M059J (cell line): ENCODE data around the gene GDF9. TPM values are rescaled to one million over a fixed set of nuclear protein-coding genes. Genes with fewer than 3 reads are reported as not detected.

Experiments used
- DNase-seq: peaks from one replicate; pipeline ENCODE4 v3.0.0-alpha.2; 2012; ENCODE audit warnings: low read depth
- total RNA-seq: library from RNA; depleted of rRNA; stranded (reverse); fragments of >200 nt; shearing (Covaris generic); gene quantifications from 2 replicates; pipeline ENCODE4 v1.2.3, GENCODE V29; 2014

GDF9 gene
- total RNA-seq, 1 experiment from 2014 or later, result not detected

DNA sequence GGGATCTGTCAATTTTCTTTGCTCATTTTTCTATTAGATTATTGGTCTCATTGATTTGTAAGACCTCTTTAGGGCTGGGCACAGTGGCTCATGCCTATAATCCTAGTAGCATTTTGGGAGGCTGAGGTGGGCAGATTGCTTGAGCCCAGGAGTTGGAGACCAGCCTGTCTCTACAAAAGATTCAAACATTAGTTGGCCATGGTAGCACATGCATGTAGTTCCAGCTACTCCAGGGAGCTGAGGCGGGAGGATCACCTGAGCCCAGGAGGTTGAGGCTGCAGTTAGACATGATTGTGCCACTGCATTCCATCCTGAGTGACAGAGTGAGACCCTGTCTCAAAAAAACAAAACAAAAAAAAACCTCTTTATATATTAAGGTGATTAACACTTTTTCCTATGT, 29.4 kb downstream of the GDF9 start:
- DNase-seq, result no peak

DNA sequence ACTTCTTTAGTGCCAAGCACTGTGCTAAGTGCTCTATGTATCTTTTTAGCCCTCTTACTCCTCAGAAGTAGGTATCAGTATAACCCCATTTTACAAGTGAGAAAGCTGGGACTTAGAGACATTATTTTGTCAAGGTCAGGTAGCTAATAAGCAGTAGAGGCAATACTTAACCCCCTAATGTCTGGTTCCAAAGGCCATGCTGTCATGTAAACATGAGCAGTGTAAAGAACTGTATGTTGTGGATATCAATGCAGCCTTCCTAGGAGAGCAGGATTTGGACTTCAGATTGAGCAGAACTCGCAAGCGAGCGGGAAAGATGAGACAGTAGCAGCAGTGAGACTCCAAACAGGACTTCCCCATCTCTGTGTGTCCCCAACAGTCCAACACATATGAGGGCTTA, 32.2 kb downstream of the GDF9 start:
- DNase-seq, result no peak

DNA sequence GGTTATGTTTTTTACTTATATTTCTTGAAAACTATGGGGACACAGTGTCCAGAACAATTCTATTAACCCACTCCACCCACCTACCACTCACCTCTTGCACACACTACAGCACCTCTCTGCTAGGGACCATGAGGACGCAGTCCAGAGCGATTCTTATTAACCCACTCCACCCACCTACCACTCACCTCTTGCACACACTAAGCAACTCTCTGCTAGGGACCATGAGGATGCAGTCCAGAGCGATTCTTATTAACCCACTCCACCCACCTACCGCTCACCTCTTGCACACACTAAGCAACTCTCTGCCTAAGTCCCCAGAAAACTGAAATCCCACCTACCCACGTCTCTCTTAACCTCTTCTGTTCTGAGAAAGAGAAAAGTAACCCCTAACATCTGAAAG, 33.7 kb downstream of the GDF9 start:
- DNase-seq, result no peak

DNA sequence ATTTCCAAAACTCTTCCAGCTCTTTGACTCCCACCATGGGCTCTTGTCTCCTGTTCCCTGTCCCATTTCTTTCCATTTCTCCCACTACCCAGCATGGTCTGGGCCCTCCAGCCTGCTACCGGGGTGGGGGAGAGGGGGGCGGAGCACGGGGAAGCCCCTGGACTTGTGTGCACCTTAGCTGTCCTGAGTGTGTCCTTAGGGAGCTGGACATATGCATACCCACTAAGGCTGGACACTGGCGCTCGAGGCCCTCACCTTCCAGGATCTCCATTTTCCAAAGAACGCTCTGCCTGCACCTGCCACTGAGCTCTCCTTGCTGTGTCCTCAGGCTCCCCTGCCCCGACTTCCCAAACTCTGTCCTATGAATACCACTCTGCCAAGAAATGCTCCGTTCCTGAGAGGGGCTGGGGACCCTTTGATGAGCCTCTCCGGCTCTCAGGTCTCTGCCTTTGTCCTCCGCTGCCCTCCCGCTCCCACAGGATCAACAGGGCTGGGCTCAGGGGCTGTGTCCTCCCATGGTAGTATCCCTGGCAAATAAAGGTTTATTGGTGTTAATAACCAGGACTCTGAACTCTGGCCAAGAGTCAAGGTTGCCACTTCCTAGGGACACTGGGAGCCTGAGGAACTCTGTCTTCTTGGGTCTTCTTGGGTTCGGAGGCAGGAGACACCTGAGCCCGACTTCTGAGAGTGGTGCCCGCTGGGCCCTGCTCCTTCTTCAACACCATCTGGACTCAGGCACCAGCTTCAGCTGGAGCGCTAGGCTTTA, 35.0 kb downstream of the GDF9 start:
- DNase-seq, result no peak

DNA sequence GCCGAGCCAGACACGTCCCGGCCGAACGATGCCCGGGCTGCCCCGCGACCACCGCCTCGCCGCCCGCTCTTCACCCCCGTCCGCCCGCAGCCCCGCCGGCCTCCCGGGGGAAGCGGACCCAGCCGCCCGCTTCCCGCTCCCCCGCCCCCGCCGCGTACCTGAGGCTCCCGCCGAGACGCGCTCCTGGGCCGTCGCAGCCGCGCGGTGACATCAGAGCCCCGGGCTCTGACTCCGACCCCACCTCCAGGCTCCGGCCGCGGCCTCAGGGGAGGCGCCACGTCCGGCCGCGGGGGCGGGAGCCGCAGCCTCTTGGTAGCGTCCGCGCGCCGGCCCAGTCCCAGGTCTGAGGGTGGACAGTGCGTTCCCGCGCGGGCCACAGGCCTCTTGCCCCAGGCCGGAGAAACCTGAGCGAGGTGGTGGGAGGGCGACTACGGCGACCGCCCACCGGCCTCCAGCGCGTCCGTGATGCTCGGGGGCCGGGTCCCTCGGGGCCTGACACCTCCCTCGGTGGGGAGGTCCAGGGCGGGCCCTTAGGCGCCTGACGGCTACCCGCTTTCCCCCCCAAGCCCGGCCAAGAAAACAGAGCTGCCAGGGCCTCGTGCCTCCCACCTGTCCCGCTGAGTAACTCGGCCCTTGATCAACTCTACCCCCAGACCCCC, 35.7 kb downstream of the GDF9 start, which contains the start of gene SHROOM1:
Gene SHROOM1 (minus strand): TSS at position 212 of the 659 bp plus-strand sequence. CDS start 4,507 bp downstream, outside the sequence.
- DNase-seq, result peak; percentile 78

DNA sequence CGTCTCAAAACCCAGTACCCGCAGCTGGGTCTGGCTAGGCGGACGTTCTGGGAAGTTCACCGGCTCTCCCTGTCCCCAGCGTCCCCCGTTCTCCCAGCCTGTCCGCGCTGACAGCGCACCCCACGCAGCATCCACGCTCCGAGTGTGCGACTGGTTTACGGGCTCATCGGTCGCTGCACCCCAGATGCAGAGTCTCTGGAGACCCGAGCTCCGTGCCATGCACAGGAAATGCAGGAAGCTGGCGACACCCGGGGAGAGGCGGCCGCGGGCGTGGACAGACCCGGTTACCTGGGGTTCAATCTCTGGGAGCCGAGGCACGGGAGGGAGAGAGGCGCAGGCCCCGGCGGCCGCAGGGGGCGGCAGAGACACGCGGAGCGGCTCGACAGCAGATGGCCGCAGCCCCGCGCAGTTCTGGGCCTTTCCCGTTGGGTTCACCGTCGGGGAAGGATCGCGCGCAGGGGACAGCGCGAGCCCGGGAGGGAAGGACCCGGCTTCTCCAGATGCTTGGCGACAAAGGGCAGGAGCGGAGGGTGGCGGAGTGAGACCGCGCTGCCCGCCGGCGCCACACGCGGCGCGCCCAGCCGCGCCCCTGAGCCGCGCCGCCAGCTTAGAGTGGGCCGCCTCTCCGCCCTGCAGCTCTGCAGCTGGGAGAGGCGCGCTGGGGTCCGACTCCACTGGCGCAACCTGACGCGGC, 36.4 kb downstream of the GDF9 start:
- DNase-seq, result peak; percentile 70

DNA sequence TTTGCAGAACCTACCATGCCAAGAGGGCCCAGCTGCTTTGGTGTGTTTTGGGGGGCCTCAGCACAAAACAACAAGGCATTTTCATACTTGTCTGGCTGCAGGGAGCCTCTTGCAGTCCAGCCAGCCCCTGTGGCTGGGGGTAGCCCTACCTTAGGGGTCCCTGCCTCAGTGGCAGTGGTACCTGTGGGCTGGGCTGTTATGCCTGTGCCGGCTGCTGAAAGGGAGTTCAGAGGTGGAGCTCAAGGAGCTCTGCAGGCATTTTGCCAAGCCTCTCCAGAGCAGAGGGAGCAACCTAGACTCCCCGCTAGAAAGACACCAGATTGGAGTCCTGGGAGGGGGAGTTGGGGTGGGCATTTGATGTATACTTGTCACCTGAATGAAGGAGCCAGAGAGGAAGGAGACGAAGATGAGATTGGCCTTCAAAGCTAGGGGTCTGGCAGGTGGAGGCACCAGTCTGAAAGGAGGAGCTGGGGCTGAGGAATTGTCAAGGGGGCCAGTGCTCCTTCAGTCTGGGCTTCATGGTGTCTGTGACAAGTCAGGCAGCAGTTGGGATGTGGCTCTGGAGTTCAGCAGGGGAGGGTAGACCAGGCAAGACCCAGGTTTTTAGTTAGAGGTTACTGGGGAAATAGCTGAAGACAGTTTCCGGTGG, 37.3 kb downstream of the GDF9 start:
- DNase-seq, result no peak

DNA sequence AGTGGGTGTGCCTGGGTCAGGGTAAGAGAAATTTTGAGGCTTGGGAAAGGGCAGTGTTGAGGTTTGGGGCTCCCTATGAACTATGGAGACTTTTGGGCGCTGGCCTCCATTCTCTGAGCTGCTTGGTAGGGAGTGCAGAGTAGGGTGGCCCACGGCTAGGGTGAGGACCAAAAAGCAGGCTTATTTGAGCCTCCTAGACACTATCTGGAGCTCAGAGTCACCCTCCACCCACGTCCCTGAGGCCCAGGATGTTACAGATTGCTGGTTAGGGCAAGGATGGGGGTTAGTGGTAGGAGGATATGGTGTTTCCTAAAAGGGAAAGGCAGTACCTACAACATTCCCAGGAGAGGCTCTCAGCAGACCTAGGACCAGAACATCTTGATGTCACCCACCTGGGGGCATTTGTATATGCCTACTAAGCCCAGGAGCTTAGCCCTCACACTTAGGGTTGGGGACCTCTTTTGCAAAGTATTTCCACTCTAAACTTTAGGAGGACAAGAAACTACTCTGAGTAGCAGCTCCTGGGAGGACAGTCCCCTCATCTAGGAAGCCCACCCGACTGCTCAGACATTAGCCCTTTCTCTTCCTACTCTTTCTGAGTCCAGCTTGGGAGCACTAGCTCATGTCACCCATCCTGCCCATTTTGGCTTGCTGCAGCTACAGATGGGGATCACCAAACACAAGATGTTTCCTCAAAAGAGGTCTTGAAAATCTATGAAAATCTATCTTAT, 38.2 kb downstream of the GDF9 start:
- DNase-seq, result no peak

DNA sequence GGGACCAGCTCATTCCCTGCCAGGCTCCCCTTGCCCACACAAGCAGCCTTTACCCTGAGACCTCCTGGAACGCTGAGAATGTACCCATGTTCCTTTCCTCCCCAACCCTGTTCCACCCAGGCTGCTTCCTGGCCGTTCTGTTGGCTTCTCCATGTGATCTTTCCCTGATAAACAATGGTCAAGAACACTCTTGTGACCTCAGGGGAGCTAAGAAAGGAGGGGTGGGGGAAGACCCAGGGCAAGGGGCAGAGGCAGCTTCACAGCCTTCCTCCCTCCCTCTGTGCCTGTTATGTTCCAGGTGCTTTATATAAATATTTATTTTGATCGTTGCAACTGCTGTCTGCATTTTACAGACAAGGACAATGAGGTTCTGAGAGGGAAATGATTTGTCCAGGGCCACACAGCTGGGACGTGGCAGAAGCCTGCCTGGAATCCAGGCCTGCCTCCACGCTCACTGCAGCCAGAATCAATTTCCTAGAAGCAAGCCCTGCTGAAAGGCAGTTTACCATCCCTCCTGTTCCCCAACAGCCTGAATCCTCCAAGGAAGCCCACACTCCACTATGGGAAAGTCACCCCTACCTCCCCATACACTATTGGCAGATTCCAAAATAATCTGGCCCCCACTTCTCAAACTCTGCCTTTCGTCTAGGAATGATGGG, 39.7 kb downstream of the GDF9 start:
- no peak for DNase-seq

DNA sequence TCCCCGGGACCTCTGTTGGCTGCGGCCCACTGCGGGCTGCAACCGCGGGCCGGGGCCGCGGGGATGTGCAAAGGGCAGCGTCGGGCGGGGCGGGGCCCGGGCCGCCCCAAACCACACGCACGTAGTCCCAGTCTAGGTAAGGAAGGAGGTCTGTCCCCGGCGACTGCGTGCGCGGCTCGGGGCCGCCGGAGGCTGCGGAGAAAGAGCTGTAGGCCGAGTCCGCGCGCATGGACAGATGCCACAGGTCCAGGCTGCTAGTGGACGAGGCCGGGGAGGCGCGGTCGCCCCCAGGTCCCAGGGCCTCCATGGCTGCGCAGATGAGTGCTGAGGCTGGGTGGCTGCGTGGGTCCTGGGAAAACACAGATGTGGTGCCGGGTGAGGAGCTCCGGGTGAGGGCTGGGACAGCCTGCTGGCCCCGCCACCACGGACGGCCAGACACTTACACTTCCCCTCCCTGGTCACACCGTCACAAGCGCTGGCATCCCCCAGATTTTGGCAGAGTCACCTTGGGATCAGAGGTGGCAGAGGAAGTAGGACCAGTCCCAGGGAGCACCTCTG, 40.4 kb downstream of the GDF9 start:
- no peak for DNase-seq

DNA sequence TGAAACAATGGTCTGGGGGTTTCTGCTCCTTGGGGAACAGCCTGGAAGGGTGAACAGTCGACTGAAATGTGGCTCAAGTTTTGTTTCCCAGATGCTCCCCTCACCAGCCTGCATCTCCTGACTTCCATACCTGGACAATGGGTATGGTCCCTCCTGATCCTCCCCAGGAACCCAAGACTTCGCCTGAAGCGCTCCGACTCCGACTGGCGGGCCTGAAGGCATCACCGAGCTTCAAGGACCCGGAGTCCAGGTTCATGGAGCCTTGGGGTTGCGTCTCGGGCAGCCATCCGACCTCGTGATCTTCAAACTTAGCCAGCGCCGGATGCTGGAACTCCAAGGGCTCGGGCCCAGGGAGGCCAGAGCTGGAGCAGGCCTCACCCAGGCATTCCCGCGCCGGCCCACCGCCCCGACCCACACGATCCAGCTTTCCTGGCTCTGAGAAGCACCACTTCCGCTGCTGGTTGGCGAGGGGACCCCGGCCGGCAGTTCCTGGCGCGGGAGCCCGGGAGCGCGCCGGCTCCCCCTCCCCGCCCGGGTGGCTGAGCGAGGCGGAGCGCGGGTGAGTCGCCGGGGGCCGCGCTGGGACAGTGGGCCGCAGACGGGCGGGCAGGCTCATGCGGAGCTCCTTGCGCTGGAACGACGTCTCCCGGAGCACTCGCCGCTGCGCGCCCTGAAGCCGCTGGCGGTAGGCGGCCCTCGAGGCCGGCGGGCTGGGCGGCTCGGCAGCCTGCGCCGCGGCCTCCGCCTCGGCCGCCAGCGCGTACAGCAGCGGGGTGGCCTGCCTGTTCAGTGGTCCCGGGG, 41.0 kb downstream of the GDF9 start:
- DNase-seq, result no peak

DNA sequence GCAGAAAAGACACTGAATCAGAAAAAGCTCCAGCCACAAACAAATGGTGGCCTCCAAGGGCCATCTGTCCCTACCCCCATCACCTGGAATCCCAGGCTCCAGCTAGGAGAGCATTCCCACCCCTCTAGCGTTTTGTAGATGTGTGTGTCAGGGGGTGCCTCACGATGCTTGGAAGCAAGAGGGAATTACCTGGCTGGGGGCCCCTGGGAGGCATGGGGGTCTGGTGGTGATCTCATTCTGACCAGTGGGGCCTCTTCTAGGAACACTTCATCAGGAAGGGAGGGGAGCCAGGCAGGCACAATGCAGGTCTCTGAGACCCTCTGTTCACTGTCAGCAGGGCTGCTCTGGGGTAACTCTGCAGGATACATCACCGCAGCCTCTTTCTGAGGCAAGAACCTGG, 41.8 kb downstream of the GDF9 start:
- DNase-seq, result no peak

DNA sequence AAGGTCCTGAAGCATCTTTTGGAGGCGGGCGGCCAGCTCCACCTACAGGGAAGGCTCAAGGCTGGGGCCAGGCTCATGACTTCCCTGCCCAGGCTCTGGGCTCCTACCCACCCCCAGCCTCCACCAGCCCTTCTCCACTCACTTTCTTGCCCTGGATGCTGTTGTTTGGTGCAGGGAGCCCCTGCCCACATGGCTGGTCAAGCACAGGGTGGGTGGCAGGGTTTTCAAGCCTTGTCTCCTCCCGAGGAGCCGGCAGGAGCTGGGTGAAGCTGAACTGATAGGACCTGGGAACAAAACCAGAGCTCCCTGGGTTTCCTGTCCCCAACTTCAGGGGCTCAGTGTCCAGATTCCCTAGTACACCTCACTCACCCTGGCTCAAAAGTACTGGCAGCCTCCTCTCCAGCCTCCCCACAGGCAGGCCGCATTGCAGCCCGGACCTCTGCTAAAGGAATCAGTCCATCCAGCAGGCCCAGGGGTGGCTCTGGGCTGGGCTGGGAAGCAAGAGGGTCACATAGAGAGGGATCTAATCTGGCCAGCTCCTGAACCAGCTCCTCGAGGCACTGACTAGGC, 42.7 kb downstream of the GDF9 start:
- no peak for DNase-seq

DNA sequence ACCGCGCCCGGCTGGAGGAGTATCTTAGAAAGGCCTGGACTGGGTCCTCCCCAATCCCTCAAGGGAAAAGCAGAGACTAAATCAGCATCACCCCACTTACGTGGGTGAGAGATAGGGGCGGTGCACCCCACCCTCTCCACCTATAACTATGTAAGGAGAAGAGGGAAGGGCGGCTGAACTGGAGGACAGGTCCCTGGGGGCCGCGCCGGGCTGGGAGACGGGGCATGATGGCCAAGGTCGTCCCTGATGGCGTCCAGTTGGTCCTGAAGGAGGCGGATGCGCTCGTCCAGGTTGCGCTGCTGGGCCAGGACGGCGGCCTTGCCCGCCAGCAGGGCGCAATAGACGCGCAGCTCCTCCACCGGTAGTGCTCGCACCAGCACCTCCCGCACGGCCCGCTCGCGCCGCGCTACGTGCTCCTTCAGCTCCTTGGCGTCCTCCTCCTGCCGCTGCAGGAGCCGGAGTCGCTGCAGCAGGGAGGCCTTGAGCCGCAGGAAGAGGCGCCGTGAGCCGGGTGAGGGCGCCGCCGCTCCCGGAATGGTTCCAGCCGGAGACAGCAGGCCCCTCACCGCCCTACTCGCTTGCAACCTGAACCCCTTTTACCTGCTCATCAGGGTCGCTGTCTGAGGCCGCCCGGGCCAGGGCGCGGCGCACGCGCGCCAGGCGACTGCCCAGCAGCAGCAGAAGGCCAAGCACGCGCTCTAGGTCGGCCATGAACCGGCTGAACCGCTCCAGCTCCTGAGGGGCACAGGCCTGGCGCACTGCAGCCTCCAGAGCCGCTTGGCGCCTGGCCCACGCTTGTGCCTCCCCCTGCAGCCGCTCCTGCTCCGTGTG, 43.4 kb downstream of the GDF9 start:
- no peak for DNase-seq

DNA sequence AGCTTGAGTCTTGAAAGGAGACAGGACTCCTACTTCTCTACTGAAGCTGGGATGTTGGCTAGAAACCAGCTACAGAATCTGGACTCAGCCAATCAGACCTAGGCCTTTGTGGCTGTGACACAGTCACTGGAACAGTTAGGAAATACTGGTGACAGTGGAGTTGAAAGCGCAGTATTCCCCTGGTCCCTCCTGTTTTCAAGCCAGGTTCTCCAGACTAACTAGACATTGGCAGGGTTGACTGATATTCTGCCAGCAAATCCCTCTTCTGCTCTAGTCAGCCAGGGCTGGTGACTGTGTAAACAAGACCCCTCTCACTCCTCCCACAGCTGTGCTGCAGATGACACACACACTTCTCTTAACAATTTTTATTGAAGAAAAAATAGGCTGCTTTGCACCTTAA, 44.5 kb downstream of the GDF9 start:
- peak; percentile 26 for DNase-seq

DNA sequence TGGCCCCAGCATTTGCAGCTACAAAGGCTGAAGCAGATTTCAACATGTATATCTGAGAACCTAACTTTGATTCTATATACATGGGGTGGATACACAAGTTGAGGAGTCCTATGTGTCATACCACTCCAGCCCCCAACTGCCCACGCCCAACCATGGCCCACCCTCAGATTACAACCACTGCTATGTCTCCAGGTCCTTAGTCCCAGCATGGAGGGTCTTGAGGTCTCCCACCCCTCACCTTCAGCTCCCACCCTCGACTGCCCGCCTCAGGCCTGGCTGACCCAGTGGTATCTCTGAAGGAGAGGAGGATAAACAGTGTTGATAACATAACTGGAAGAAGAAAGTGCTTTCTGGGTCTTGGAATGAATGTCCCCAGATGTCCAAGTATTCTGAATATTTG, 44.9 kb downstream of the GDF9 start:
- no peak for DNase-seq

DNA sequence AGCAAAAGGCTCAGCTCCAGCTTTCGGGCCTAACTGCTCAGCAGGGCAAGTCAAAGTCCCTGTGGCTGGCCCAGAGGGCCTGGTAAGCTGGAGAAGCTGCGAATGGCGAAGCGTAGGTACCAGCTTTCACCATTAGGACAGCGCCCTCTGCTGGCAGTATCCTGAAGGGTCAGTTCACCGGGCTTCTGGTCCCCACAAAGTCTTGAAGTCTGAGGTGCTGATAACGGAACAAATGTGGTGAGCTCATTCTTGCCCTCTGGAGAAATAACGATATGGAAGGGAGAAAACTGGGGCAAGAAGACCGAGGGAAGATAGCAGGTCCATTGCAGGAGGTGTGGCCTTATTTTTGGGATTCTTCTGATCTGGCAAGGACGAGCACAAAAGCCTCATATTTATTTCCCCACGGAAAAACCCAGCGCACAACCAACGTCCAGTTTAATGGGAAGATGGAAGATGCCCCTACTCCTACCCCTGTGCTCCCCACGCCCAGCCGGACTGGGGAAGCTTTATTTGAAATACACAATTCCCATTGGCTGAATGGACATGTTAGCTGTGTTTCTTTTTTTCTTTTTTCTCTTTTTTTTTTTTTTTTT, 46.0 kb downstream of the GDF9 start:
- peak; percentile 89 for DNase-seq

DNA sequence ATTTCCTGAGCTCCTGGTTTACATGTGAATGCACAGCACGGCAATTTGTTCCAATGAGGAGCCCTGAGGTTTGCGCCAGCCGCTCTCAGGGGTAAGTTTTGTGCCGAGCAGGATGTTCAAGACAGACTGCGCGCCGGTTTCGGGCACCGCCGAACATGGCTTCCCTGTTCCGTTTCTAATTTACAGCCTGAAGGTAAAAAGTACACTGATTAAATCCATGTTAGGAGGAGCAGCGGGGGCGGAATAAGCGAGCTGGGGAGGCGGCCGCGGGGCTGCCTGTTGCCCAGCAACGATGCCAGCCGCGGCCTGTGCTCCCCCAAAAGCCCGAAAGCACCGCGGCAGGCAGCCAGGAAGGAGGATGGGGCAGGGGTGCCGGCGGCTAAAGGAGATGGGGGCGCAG, 46.8 kb downstream of the GDF9 start:
- no peak for DNase-seq
